Gastroesophageal sphincter (tissue), 4 donors: ENCODE measurements around the gene CD74. TPM values are rescaled to one million over a fixed set of nuclear protein-coding genes. Genes with fewer than 3 reads are reported as not detected.
A peak's percentile ranks its signal among the peaks of the same experiment; 100 is the strongest.

Experiments used
- ATAC-seq: fragments of 150-250 bp; one replicate; pipeline ENCODE4 v1.9.1; 2016; ENCODE audit warnings: mild to moderate bottlenecking, moderate library complexity
- H3K27ac ChIP-seq, 4 donors: fragments of 200-600 bp; sonication (generic) in 3 of 4; 1 replicate in 3 of 4; 2 replicates in 1 of 4; pipeline ENCODE4 v1.5.1; 2016 to 2019
- H3K27me3 ChIP-seq: fragments of 200-600 bp; sonication (generic); one replicate; pipeline ENCODE4 v1.5.1; 2019
- H3K36me3 ChIP-seq, 2 donors: fragments of 200-600 bp; sonication (generic); one replicate each; pipeline ENCODE4 v1.5.1; 2019; ENCODE audit warnings: control low read depth in 1 of 2
- H3K4me1 ChIP-seq, 3 donors: fragments of 200-600 bp; sonication (generic); 1 replicate in 2 of 3; 2 replicates in 1 of 3; pipeline ENCODE4 v1.5.1; 2016 to 2019; ENCODE audit warnings: control low read depth in 2 of 3
- H3K4me3 ChIP-seq, 2 donors: fragments of 200-600 bp; sonication (generic); one replicate each; pipeline ENCODE4 v1.5.1; 2019; ENCODE audit warnings: mild to moderate bottlenecking in 1 of 2, moderate library complexity in 1 of 2
- H3K9me3 ChIP-seq, 3 donors: fragments of 200-600 bp; sonication (generic); one replicate each; pipeline ENCODE4 v1.5.1; 2017 to 2019; ENCODE audit warnings: control low read depth in 2 of 3
- CTCF ChIP-seq, 4 experiments: fragments of 200-600 bp in 2 of 4; fragments of 450-650 bp in 2 of 4; sonication (generic) in 1 of 4; IDR thresholded peaks; one replicate each; pipeline ENCODE4 v1.5.1; 2017 to 2019; ENCODE audit warnings: antibody characterized with exemption in 4 of 4, mild to moderate bottlenecking in 2 of 4, moderate library complexity in 2 of 4
- EP300 ChIP-seq: sonication (generic); formaldehyde crosslinking; IDR thresholded peaks from one replicate; pipeline ENCODE4 v1.6.1; 2017; ENCODE audit warnings: antibody characterized with exemption, mild to moderate bottlenecking
- POLR2A ChIP-seq, 2 donors: fragments of 450-650 bp; IDR thresholded peaks; one replicate each; pipeline ENCODE4 v1.6.1; 2017; ENCODE audit warnings: antibody characterized with exemption in 2 of 2, mild to moderate bottlenecking in 2 of 2, moderate library complexity in 1 of 2
- POLR2AphosphoS5 ChIP-seq: sonication (generic); formaldehyde crosslinking; IDR thresholded peaks from one replicate; pipeline ENCODE4 v1.6.1; 2017; ENCODE audit warnings: antibody characterized with exemption
- WGBS, 2 donors: methylation state at CpG; one replicate each; pipeline ENCODE4 v1.1.5; 2018; ENCODE audit warnings: low coverage in 1 of 2; 5-methylcytosine and 5-hydroxymethylcytosine counted together
- total RNA-seq, 4 donors: library from RNA; depleted of rRNA; stranded (reverse); fragments of >200 nt; gene quantifications; one replicate each; pipeline ENCODE4 v1.1.0, GENCODE V29; 2016

CD74 gene
- total RNA-seq, 4 donors from 2014 or later = 142 to 720 (median 338) TPM

DNA sequence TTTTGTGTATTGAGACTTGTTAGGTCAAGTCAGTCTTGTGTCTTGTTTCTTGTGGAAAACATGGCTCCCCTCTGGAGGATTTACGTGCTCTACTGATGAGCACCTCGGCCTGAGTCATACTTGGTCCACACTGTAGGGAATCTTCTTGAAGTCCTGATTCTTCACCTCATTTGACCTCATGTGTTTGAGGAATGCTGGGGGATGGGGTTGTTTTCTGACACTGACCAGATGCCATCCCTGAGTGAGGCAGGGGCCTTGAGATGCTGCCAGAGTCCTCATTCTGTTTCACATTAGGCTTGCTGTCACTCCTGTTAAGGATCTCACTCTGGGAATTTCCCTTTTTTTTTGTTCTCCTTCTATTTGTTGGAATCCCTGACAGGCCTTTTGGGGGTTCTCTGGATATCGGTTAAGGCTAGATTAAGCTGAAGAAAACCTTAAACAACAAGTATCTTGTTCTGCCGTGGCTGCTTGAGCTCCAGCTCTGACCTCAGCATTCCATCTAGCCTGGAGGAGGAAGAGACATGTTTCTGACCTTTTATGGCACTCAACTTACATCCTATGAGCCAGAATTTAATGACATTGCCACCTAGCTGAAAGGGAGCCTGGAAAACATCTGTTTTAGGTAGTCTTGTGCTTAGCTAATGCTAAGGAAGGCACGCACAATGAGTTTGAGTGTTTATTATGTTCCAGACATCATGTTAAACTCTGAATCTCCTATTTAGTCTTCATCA lies 34.6 kb downstream of the CD74 start:
- peak overlapping the region in 1 of 4 donors; percentile 4 for H3K27ac ChIP-seq

GRCh38 chr5:150376799-150377771 lies 35.6 kb downstream of the CD74 start:
- Histone ChIP-seq H3K36me3 (peaks cover 0 to 100% of the 10 kb centered on the region in 2 donors), H3K4me3 (no peak overlapping the region), H3K27ac (no peak overlapping the region), H3K27me3 (no peaks in the 10 kb centered on the region), H3K9me3 (no peaks in the 10 kb centered on the region), H3K4me1 (no peaks in the 10 kb centered on the region)
- WGBS, 2 donors = 67 to 75% methylated on average over 6 to 7 of the region's 10 CpGs
- no peak for TF ChIP-seq POLR2A (IDR thresholded peaks at IDR 0.05)
- no peak for TF ChIP-seq POLR2AphosphoS5
- no peak for TF ChIP-seq EP300
- no peak for TF ChIP-seq CTCF (IDR thresholded peaks at IDR 0.05)
- no peak for ATAC-seq

More for the DNA sequence above, 34.6 kb downstream of the CD74 start:
- Histone ChIP-seq H3K4me3 (no peak overlapping the region), H3K36me3 (peaks cover 0 to 100% of the 10 kb centered on the region in 2 donors), H3K9me3 (no peaks in the 10 kb centered on the region), H3K4me1 (no peaks in the 10 kb centered on the region), H3K27me3 (no peaks in the 10 kb centered on the region)
- 46 to 54% methylated on average over 3 to 5 of the region's 5 CpGs for WGBS, 2 donors
- TF ChIP-seq CTCF (IDR thresholded peaks at IDR 0.05) = no peak
- TF ChIP-seq EP300 = no peak
- TF ChIP-seq POLR2AphosphoS5 = no peak
- no peak for TF ChIP-seq POLR2A (IDR thresholded peaks at IDR 0.05)
- ATAC-seq = no peak

DNA sequence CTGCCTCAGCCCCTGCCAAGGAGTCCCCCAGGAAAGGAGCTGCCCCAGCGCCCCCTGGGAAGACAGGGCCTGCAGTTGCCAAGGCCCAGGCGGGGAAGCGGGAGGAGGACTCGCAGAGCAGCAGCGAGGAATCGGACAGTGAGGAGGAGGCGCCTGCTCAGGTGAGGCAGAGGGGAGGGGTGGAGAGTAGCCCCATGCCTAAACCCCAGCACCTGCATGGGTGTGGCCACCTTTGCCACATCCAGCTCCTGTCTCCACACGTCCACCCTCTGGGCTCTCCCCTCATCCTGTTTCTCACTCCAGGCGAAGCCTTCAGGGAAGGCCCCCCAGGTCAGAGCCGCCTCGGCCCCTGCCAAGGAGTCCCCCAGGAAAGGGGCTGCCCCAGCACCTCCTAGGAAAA lies 38.1 kb downstream of the CD74 start:
- no peaks in the 10 kb centered on the region for H3K27me3 ChIP-seq
- H3K27ac ChIP-seq = no peak overlapping the region
- TF ChIP-seq POLR2A (IDR thresholded peaks at IDR 0.05) (no peak), EP300 (no peak), CTCF (IDR thresholded peaks at IDR 0.05) (no peak), POLR2AphosphoS5 (no peak)
- WGBS, 2 donors = 100% methylated on average over 2 of the region's 11 CpGs; no CpG with 5 or more reads in 1 of the 2 donors
- no peak overlapping the region for H3K4me3 ChIP-seq
- no peak for ATAC-seq
- H3K9me3 ChIP-seq = no peaks in the 10 kb centered on the region
- H3K36me3 ChIP-seq = peaks cover 0 to 100% of the 10 kb centered on the region in 2 donors
- H3K4me1 ChIP-seq = no peaks in the 10 kb centered on the region

DNA sequence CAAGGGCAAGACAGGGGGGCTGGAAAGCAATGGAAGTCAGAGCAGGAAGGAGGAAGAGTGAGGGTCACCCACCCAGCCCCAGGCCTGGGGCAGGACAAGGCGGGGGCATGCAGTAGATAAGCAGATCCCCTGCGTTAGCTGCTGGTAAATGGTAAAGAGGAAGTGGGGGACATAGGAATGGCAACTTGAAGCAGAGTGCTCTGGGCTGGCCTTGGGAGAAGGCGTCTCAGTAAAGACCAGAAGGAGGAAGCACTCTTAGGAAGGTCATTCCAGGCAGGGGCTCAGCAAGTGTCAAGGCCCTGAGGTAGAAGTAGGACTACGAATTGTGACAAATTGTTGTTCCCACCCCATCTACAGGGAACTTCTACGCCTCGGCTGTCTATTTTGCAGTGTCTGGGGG lies 40.1 kb downstream of the CD74 start:
- Histone ChIP-seq H3K27ac (no peak overlapping the region), H3K36me3 (peaks cover 0 to 100% of the 10 kb centered on the region in 2 donors), H3K27me3 (no peaks in the 10 kb centered on the region), H3K4me1 (no peaks in the 10 kb centered on the region), H3K9me3 (no peaks in the 10 kb centered on the region), H3K4me3 (no peak overlapping the region)
- 83 to 100% methylated on average over 3 to 4 of the region's 6 CpGs for WGBS, 2 donors
- no peak for TF ChIP-seq POLR2AphosphoS5
- no peak for TF ChIP-seq CTCF (IDR thresholded peaks at IDR 0.05)
- ATAC-seq = no peak
